GM12865 (cell line): ENCODE measurements around the gene MAGI2.

ENCODE experiments used
- DNase-seq: peaks from one replicate; pipeline ENCODE4 v3.0.0; 2010; ENCODE audit warnings: low read depth
- H3K4me3 ChIP-seq: 2 replicates; pipeline ENCODE4 v1.5.1; 2011; ENCODE audit warnings: mild to moderate bottlenecking, low read depth, low read length, control low read depth
- CTCF ChIP-seq: IDR thresholded peaks from 2 replicates; pipeline ENCODE4 v1.5.1; 2011; ENCODE audit warnings: low read length, control low read depth, low read depth, inconsistent platforms; ENCODE audit not compliant: insufficient read depth; ENCODE audit errors: missing control alignments

MAGI2 gene

DNA sequence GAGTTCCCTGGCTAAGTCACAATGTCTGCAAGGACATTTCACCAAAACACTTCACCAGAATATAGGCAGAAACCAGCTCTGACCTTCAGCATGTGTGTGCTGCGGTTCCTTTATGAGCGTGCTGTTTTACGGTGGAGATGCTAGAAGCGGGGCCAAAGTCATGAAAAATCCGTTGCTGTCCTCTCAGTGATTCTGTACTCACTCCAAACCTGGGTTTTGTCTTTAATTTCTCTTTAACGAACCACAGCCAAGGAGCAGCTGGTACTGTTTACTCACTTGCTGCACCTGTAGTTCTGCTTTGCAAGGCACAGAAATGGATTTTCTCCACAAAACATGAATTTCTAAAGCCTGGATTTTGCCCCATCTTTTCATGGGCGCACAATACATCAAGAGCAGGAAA, 1015.0 kb downstream of the MAGI2 start:
- DNase-seq = no peak
- no peak for TF ChIP-seq CTCF
- H3K4me3 ChIP-seq = no peak overlapping the region

DNA sequence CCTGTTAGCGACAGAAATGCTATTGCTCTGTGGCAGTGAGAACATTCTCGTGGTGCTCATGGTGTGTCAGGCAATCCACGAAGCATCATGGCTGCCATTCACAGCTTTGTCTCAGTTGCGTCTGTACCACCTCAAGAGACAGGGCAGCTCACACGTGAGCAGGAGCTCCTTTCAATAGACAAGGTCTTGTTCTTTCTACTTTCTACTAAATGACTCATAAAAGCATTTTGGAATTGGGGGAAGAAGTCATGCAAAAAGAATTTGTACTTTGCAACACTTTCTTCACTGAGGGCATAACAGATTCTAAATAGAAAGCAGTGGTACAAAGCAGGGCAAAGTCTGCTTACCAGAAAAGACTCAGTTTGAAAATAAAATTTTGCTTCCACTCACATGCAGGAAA, 1016.3 kb downstream of the MAGI2 start:
- no peak for DNase-seq
- no peak overlapping the region for H3K4me3 ChIP-seq
- no peak for TF ChIP-seq CTCF

GRCh38 chr7:78435355-78435754, 1018.1 kb downstream of the MAGI2 start:
- no peak for DNase-seq
- no peak for TF ChIP-seq CTCF

DNA sequence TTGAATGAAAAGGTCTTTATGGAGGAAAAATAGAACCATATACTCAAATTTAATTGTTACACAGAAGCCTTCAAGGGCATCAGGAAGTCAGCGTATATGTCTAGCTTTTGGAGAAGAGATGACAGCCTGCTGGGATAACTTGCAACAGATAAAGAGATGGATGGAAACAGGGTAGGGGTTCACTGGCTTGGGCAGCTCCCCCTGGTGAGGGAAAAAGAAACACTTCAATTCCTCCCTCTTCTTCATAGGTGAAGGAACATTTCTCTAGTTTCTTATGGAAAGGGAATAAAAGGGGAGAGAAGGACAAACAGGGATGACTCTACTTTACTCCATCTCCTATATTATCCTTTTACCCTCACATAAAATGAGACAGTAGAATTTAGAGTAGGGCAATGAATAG, 1019.2 kb downstream of the MAGI2 start:
- no peak for TF ChIP-seq CTCF
- no peak overlapping the region for H3K4me3 ChIP-seq
- no peak for DNase-seq

More at GRCh38 chr7:78435355-78435754, 1018.1 kb downstream of the MAGI2 start:
- no peak overlapping the region for H3K4me3 ChIP-seq

GRCh38 chr7:78433421-78433820, 1020.0 kb downstream of the MAGI2 start:
- TF ChIP-seq CTCF = no peak
- H3K4me3 ChIP-seq = no peak overlapping the region
- DNase-seq = no peak

GRCh38 chr7:78429878-78430277, 1023.6 kb downstream of the MAGI2 start:
- no peak for TF ChIP-seq CTCF
- no peak for DNase-seq

GRCh38 chr7:78427209-78427608, 1026.3 kb downstream of the MAGI2 start:
- DNase-seq = peak; percentile 2
- H3K4me3 ChIP-seq = peak overlapping the region; percentile 13; the same call in 1 of the 2 replicates
- no peak for TF ChIP-seq CTCF

More at GRCh38 chr7:78429878-78430277, 1023.6 kb downstream of the MAGI2 start:
- no peak overlapping the region for H3K4me3 ChIP-seq
